HG03378 (cell line): Measurements from ENCODE around the gene PCMT1.
"Not testable (repeated sequence)": the region's sequence is repeated elsewhere in the genome, so short reads cannot be mapped to it uniquely, and the experiment has no call there.

Experiments
- ATAC-seq: cut with Tn5 transposase; IDR thresholded peaks from one replicate; pipeline ENCODE4 v1.9.1; 2021; ENCODE audit warnings: mild to moderate bottlenecking, moderate library complexity; ENCODE audit not compliant: unreplicated experiment

Gene PCMT1

GRCh38 chr6:149749594-149750135, at the start of gene PCMT1:
TSS of gene PCMT1 (plus strand) at chr6:149749741. CDS start at chr6:149749902, 161 bp downstream.
- peak; percentile 68 for ATAC-seq

- no peak for ATAC-seq
Measured at GRCh38 chr6:149701714-149702113, 47.8 kb upstream of the PCMT1 start.

- no peak for ATAC-seq
Measured at GRCh38 chr6:149711711-149712110, 37.8 kb upstream of the PCMT1 start.

GRCh38 chr6:149714442-149714841, 35.1 kb upstream of the PCMT1 start:
- ATAC-seq, result no peak

GRCh38 chr6:149716181-149716963, 33.2 kb upstream of the PCMT1 start:
- no peak for ATAC-seq

DNA sequence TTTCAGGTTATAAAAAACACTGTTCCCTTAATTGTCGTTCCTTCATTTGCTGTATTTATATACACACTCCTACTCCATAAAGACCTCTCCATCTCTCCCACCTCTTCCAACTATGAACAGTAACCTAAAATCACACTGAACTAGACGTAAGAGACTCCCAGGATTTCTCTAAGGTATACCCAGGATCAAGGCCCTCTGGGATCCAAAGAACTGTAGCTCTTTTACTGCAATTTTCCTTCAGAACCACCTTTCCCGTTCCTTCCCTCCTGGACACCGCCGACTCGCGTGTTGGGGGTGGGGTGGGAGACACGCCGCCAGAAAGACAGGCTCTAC, 32.3 kb upstream of the PCMT1 start:
- no peak for ATAC-seq

- peak; percentile 71 for ATAC-seq
Measured at GRCh38 chr6:149717588-149718458, 31.7 kb upstream of the PCMT1 start, which contains the start of gene LATS1. TSS of gene LATS1 (minus strand) at chr6:149718101. CDS start at chr6:149702126, 15,975 bp downstream.

- no peak for ATAC-seq
Measured at GRCh38 chr6:149719531-149719930, 30.0 kb upstream of the PCMT1 start.

GRCh38 chr6:149723262-149723661, 26.3 kb upstream of the PCMT1 start:
- ATAC-seq, result no peak

- ATAC-seq, result no peak
Measured at GRCh38 chr6:149723771-149724417, 25.6 kb upstream of the PCMT1 start.

- ATAC-seq, result no peak
Measured at GRCh38 chr6:149725785-149726184, 23.8 kb upstream of the PCMT1 start.

DNA sequence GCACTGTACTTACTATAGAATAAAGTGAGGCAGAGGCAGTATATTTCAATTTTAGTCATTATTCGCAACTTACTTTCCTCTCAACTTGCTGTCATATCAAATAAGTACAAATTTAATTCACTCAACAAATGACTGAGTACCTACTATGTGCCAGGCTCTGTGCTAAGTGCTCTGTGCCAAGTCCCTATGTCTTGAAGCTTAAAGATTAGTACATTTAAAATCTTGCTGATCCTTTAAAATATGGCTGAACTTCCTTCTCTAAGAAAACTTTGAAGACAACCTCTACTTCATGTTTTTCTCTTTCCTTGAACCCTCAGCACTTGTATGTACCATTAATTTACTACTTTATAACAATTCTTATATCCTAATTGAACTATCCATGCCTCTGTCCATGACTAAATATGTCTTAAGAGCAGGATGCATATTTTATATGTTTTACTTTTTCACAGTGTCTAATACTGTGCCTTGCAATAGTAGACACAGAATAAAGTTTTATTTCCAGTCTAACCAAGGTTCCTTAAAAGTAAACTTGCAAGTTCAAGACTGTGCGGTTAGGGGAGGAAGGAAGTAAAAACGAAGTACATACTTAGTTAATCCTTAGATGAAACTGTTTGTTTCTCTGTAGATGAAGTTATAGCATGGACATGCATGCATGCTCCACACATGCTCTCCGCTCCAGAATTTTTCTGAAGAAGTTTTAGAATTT, 21.6 kb upstream of the PCMT1 start:
- no peak for ATAC-seq

- no peak for ATAC-seq
Measured at GRCh38 chr6:149728499-149729234, 20.9 kb upstream of the PCMT1 start.

GRCh38 chr6:149729824-149730223, 19.7 kb upstream of the PCMT1 start:
- ATAC-seq, result no peak

DNA sequence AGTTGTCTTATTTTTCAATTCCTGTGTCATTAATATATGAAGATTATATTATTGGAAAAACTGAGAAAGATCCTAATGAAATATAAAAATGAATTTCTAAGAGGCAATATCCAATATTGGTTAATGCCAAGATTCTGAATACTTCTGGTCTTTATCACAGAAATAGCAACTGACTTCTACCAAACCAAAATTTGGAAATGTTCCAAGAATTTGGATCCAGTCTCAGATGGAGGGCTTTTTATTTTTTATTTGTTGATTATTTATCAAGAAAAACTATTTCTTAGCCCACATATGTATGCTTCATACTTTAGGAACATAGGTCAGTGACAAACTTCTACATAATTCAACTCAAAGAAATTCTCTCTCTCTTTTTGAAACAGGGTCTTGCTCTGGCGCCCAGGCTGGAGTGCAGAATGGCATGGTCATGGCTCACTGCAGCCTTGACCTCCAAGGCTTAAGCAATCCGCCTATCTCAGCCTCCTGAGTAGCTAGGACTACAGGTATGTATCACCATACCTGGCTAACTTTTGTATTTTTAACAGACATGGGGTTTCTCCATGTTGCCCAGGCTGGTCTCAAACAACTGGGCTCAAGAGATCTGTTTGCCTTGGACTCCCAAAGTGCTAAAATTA, 16.3 kb upstream of the PCMT1 start:
- no peak for ATAC-seq

DNA sequence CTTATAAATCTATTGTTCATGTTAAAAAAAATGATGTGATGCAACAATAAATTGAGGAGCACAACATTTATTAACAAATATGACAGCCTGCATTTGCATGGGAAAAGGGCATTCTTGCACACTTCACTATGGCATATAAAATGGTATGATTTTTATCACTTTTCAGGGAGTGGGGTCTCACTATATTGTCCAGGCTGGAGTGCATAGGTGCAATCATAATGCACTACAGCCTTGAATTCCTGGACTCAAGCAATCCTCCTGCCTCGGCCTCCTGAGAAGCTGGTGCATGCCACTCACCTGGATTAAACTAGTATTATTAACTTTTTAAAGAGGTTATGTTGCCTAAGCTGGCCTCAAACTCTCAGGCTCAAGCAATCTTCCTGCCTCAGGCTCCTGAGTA, 14.6 kb upstream of the PCMT1 start:
- no peak for ATAC-seq

DNA sequence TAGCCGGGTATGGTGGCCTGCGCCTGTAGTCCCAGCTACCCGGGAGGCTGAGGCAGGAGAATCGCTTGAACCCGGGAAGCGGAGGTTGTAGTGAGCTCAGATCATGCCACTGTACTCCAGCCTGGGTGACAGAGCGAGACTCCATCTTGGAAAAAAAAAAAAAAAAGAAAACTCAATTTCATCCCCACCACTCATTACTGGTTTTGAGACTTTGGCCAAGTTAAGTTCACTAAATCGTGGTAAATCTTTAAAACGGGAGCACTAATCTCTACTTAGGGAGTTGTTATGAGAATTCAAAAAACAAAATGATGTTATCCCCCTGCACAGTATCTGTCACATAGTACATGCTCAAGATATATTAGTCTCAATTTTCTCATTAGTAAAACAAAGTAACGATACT, 4.3 kb upstream of the PCMT1 start:
- not testable (repeated sequence) for ATAC-seq

DNA sequence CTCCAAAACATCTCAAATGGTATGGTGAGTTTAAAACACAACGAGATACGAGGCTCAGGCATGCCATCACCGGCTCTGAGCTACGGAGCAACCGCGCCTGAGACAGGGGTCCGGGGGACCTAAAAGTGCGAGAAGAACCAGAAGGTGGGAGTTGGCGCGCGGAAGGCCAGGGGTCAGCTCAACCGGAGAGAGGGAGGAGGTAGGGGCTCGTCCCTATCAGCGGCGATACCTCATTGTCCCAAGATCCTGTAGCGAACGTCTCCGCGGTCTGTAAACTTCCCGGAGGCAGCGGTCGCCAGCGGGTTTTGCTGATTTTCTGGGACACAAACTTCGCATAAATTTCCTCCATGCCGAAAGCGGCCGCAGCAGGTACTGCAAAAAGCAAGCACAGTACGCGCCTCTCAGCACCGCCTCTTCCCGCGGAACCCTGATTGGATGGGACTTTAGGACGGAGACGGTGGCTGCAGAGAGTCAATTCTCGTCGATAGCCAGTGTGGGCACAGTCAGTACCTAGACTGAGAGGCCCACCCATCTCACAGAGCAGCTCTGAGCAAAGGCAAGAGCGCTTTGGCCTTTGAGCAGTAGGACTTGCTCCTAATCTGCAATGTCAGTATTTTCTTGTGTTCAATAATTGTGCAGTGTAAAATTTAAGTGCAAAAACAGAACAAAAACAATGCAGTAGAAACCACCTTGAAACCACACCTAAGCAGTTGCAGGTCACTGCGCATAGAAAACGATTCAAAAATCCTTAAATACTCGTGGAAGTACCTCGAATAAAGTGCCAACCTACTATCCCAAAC, 3.2 kb upstream of the PCMT1 start, which contains the start of gene NUP43:
Gene NUP43, minus strand, starts transcription at position 383 of the 800 bp plus-strand sequence. Its CDS starts 34 bp downstream, at position 349.
- peak; percentile 73 for ATAC-seq
